ENCODE measurements around the gene DHRS13. TPM values are rescaled to one million over a fixed set of nuclear protein-coding genes. Genes with fewer than 3 reads are reported as not detected.

DHRS13 gene
- total RNA-seq, 3 donors from 2014 or later, result 7.1 to 10.1 (median 7.3) TPM

DNA sequence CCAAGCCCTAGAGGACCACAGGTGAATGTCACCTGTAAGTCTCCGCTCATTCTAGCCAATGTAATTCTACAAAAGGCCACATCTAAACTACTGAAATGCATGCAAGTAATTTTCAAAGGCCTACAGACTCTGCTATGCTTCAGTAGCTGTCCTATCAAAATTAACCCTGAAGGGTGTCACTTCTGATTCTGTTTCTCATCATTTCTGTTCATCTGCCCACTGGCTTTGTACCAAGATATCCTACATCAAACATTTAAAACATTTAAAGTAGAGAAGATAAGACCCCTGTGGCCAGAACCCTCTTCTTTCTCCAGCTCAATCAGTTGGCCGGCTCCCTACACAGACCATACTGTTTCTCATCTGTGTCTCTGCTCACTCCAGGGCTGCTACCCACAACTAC, 26.9 kb upstream of the DHRS13 start:
- DNase-seq (no peak), ATAC-seq (no peak)
- TF ChIP-seq, protein P1, sequence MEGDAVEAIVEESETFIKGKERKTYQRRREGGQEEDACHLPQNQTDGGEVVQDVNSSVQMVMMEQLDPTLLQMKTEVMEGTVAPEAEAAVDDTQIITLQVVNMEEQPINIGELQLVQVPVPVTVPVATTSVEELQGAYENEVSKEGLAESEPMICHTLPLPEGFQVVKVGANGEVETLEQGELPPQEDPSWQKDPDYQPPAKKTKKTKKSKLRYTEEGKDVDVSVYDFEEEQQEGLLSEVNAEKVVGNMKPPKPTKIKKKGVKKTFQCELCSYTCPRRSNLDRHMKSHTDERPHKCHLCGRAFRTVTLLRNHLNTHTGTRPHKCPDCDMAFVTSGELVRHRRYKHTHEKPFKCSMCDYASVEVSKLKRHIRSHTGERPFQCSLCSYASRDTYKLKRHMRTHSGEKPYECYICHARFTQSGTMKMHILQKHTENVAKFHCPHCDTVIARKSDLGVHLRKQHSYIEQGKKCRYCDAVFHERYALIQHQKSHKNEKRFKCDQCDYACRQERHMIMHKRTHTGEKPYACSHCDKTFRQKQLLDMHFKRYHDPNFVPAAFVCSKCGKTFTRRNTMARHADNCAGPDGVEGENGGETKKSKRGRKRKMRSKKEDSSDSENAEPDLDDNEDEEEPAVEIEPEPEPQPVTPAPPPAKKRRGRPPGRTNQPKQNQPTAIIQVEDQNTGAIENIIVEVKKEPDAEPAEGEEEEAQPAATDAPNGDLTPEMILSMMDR (IDR thresholded peaks at IDR 0.05), result no peak
- Histone ChIP-seq H3K4me1 (ENCODE audit: low read depth) (no peaks in the 10 kb centered on the region), H3K4me3 (no peak overlapping the region), H3K9me3 (no peaks in the 10 kb centered on the region), H3K36me3 (ENCODE audit: low read depth) (no peaks in the 10 kb centered on the region)
- intact Hi-C loops (cut with DNase I, micrococcal nuclease), result no loop called here

DNA sequence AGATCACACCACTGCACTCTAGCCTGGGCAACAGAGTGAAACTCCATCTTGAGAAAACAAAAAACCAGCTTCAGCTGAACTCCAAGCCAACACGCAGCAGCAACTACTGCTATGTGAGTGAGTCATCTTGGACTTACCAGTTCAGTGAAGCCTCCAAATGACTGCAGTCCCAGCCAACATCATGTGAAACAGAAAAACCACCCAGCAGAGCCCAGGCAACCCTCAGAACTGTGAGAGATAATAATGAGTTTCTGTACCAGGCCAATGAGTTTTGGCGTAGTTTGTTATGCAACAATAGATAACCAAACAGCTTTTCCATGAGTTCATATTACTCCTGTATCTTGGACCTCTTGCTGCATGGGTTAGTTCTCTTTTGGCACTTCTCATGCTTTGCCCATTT, 25.2 kb upstream of the DHRS13 start:
- H3K9me3 ChIP-seq, result no peaks in the 10 kb centered on the region
- TF ChIP-seq, protein P1 (IDR thresholded peaks at IDR 0.05), result no peak
- H3K36me3 ChIP-seq (ENCODE audit: low read depth), result no peaks in the 10 kb centered on the region
- ATAC-seq (no peak), DNase-seq (no peak)
- intact Hi-C loops (cut with DNase I, micrococcal nuclease), result no loop called here
- H3K4me3 ChIP-seq, result no peak overlapping the region
- H3K4me1 ChIP-seq (ENCODE audit: low read depth), result no peaks in the 10 kb centered on the region

DNA sequence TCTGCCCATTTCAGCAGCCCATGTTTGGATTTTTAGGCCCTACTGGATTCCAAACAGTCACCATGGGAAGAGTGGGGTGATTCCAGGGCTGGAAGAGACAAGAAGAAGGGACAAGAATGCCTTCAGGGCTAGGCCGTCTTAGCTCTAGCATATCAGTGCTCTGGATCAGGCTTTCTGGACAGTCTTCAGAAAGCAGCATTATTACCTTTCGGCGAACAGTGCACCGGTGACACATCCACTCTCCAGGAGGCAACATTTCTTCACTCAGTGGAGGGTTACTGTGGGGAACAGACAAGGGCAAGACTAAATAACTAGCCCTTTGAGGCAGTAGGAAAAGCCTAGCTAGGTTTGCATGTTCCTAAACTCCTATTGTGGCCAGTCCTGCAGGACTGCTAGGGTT, 23.9 kb upstream of the DHRS13 start:
- Histone ChIP-seq H3K4me3 (no peak overlapping the region), H3K4me1 (ENCODE audit: low read depth) (no peaks in the 10 kb centered on the region), H3K36me3 (ENCODE audit: low read depth) (no peaks in the 10 kb centered on the region), H3K9me3 (no peaks in the 10 kb centered on the region)
- intact Hi-C loops (cut with DNase I, micrococcal nuclease), result no loop called here
- TF ChIP-seq, protein P1 (IDR thresholded peaks at IDR 0.05), result no peak
- DNase-seq (no peak), ATAC-seq (no peak)

DNA sequence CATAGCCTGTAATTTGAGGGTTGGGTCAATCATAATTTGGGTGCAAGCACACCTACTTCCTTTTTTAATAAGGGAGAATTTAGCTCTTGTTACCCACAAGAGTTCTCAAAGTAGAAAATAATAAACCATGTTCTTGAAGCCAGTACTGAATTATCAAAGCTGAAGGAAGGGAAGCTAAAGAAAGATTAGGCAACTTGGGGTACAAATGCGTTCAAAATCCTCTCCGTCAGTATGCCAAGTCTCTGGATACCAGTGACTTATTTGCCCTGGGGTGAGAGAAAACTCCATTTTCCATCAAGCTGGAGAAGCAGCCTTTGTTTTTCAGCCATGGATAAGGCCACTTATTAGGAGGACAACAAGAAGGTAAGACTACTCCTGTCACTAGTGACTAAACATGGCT, 23.5 kb upstream of the DHRS13 start:
- intact Hi-C loops (cut with DNase I, micrococcal nuclease), result no loop called here
- ATAC-seq (no peak), DNase-seq (no peak)
- Histone ChIP-seq H3K9me3 (no peaks in the 10 kb centered on the region), H3K4me1 (ENCODE audit: low read depth) (no peaks in the 10 kb centered on the region), H3K4me3 (no peak overlapping the region), H3K36me3 (ENCODE audit: low read depth) (no peaks in the 10 kb centered on the region)
- TF ChIP-seq, protein P1 (IDR thresholded peaks at IDR 0.05), result no peak

DNA sequence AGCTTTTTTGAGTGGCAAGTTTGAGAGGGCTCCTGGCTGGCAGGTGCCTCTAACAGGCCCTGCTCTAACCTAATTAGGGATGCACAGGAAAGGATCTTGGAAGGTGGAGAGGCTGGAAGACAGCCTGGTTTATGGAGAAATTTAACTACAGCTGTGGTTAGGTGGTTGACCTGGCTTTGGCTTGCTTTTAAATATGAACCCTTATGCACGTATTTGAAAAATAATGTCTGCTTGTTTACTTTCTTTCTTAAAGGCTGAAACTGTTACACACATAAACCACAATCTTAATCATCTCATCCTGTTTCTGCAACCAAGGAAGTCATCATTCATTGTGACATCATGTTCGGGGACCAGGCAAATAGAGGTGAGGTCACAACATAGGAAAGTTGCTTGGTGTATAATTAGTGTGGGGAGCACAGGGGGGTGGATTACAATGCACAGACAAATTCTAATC, 23.1 kb upstream of the DHRS13 start:
- intact Hi-C loops (cut with DNase I, micrococcal nuclease), result no loop called here
- DNase-seq, result no peak
- TF ChIP-seq, protein P1 (IDR thresholded peaks at IDR 0.05), result no peak
- H3K4me3 ChIP-seq, result no peak overlapping the region
- H3K36me3 ChIP-seq (ENCODE audit: low read depth), result no peaks in the 10 kb centered on the region
- peak; percentile 85 for ATAC-seq
- H3K9me3 ChIP-seq, result no peaks in the 10 kb centered on the region
- H3K4me1 ChIP-seq (ENCODE audit: low read depth), result no peaks in the 10 kb centered on the region

DNA sequence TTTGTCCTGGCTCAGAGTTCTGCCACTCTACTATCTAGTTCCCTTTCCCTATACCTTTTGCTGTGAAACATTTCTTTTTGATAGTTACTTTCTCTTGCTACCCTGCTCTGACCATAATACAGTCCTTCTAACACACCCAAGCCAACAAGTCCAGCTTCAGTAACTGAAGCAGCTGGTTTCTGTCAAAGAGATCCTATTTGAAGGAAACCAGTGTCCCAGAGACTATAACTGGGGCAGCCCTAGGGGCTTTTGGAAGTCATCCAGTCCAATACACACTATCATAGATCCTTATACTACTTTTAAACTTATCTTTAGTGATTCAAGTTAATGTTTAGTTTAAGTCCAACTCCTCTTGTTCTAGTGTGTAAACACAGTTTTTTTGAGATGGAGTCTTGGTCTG, 17.3 kb upstream of the DHRS13 start:
- peaks cover 15% of the 10 kb centered on the region for H3K36me3 ChIP-seq (ENCODE audit: low read depth)

More for the DNA sequence above, 17.3 kb upstream of the DHRS13 start:
- ATAC-seq, result no peak
- DNase-seq, result no peak
- intact Hi-C loops (cut with DNase I, micrococcal nuclease), result no loop called here
- no peak overlapping the region for H3K4me3 ChIP-seq
- TF ChIP-seq, protein P1 (IDR thresholded peaks at IDR 0.05), result no peak
- H3K4me1 ChIP-seq (ENCODE audit: low read depth), result no peaks in the 10 kb centered on the region
- no peaks in the 10 kb centered on the region for H3K9me3 ChIP-seq

Measured in mucosa of descending colon (tissue), 3 donors.